Endothelial cell of umbilical vein (primary cell): ENCODE measurements around the gene MRPS23.

Experiments
- CTCF ChIP-seq, 2 donors: IDR thresholded peaks; 1 replicate in 1 of 2; 2 replicates in 1 of 2; pipeline ENCODE4 v1.5.1; 2011; ENCODE audit warnings: low read length in 2 of 2, mild to moderate bottlenecking in 2 of 2, moderate library complexity in 2 of 2, control low read depth in 1 of 2, inconsistent platforms in 1 of 2, low read depth in 1 of 2; ENCODE audit not compliant: insufficient read depth in 1 of 2; ENCODE audit errors: extremely low read depth in 1 of 2
- POLR2AphosphoS5 ChIP-seq: IDR thresholded peaks from 2 replicates; pipeline ENCODE4 v1.6.1; 2012; ENCODE audit warnings: low read depth, mild to moderate bottlenecking, control low read depth, low read length, moderate library complexity; ENCODE audit not compliant: insufficient read depth

- TF ChIP-seq POLR2AphosphoS5 (no peak), CTCF (IDR thresholded peaks at IDR 0.05; ENCODE audit: extremely low read depth in 1 of 2, insufficient read depth in 1 of 2, low read depth in 1 of 2, low read length in 2 of 2) (no peak)
These were observed 10.3 kb downstream of the MRPS23 start for GRCh38 chr17:57839571-57839923.
